Amygdala (tissue), 56 donors: ENCODE measurements around the gene GOSR1.
"Not testable (repeated sequence)": the region's sequence is repeated elsewhere in the genome, so short reads cannot be mapped to it uniquely, and the experiment has no call there.

Source experiments
- DNase-seq, 56 donors: peaks; one replicate each; lab custom pipeline; 2025; lab: John Stamatoyannopoulos, UW

Gene GOSR1

GRCh38 chr17:30541802-30542201 is 64.6 kb downstream of the GOSR1 start:
- DNase-seq, result no peak

- DNase-seq, result no peak
These were observed 66.2 kb downstream of the GOSR1 start for GRCh38 chr17:30543456-30543855.

GRCh38 chr17:30545024-30545423 is 67.8 kb downstream of the GOSR1 start:
- no peak for DNase-seq

- no peak for DNase-seq
These were observed 70.8 kb downstream of the GOSR1 start for GRCh38 chr17:30547778-30548573.

GRCh38 chr17:30549181-30549580 is 72.0 kb downstream of the GOSR1 start:
- DNase-seq, result not testable (repeated sequence)

- DNase-seq, result no peak
These were observed 72.8 kb downstream of the GOSR1 start for GRCh38 chr17:30549864-30550511.

GRCh38 chr17:30550512-30551273 is 73.5 kb downstream of the GOSR1 start:
- peak in 2 of 56 donors; percentile 16 to 20 for DNase-seq

GRCh38 chr17:30551274-30551995 is 74.2 kb downstream of the GOSR1 start:
- not testable (repeated sequence) for DNase-seq

GRCh38 chr17:30551996-30552339 is 74.8 kb downstream of the GOSR1 start:
- no peak for DNase-seq

- no peak for DNase-seq
These were observed 75.9 kb downstream of the GOSR1 start for GRCh38 chr17:30552994-30553566.

- DNase-seq, result not testable (repeated sequence)
These were observed 76.7 kb downstream of the GOSR1 start for GRCh38 chr17:30553823-30554440.

- no peak for DNase-seq
These were observed 77.9 kb downstream of the GOSR1 start for GRCh38 chr17:30554839-30555751.

GRCh38 chr17:30555942-30556341 is 78.7 kb downstream of the GOSR1 start:
- no peak for DNase-seq

GRCh38 chr17:30556374-30557332 is 79.4 kb downstream of the GOSR1 start:
- DNase-seq, result no peak

- DNase-seq, result no peak
These were observed 80.9 kb downstream of the GOSR1 start for GRCh38 chr17:30557916-30558685.

GRCh38 chr17:30558686-30559545 is 81.7 kb downstream of the GOSR1 start:
- no peak for DNase-seq
